A549 (cell line): ENCODE data around the gene IGF2R. TPM values are rescaled to one million over a fixed set of nuclear protein-coding genes. Genes with fewer than 3 reads are reported as not detected.

Experiments used
- ATAC-seq, 2 experiments: fragments of 200-7000 bp in 1 of 2; fragments of >200 bp in 1 of 2; cut with Nextera tagmentation in 1 of 2; cut with Tn5 transposase in 1 of 2; 3 replicates each; pipeline versions ENCODE4 v1.8.0 to v1.9.1; 2018 to 2020; ENCODE audit warnings: mild to moderate bottlenecking in 1 of 2, moderate library complexity in 1 of 2
- CTCF ChIA-PET: fragments of 300-600 bp; sonication (Branson Sonifier 250); formaldehyde crosslinking; extraction: SDS; loops from one replicate; lab custom pipeline; 2021; ENCODE audit warnings: antibody characterized with exemption, inconsistent platforms; lab: Yijun Ruan, JAX
- POLR2A ChIA-PET: fragments of 350-600 bp; formaldehyde crosslinking; extraction: SDS; loops from one replicate; lab custom pipeline; 2021; ENCODE audit warnings: antibody characterized with exemption, inconsistent platforms; lab: Yijun Ruan, JAX
- DNase-seq, 2 experiments: peaks; one replicate each; pipeline versions ENCODE4 v3.0.0 to v3.0.0-alpha.2; 2011 to 2016; ENCODE audit warnings: low read depth in 1 of 2, low spot score in 1 of 2
- FAIRE-seq: peaks from 2 replicates; lab custom pipeline; 2011; peaks lifted over from hg19 to GRCh38; lab: Jason Lieb, UNC
- H3K27ac ChIP-seq, 2 experiments: fragments of >200 bp; sonication (Bioruptor Twin); formaldehyde crosslinking; 3 replicates each; pipeline ENCODE4 v1.5.1; 2016 to 2017
- H3K4me1 ChIP-seq: fragments of >200 bp; sonication (Bioruptor Twin); formaldehyde crosslinking; 3 replicates; pipeline ENCODE4 v1.6.1; 2016
- H3K4me2 ChIP-seq: fragments of >200 bp; sonication (Bioruptor Twin); formaldehyde crosslinking; 3 replicates; pipeline ENCODE4 v1.6.1; 2016
- H3K4me3 ChIP-seq: fragments of >200 bp; sonication (Bioruptor Twin); formaldehyde crosslinking; 3 replicates; pipeline ENCODE4 v1.5.1; 2016
- H3K9me3 ChIP-seq: fragments of >200 bp; sonication (Bioruptor Twin); formaldehyde crosslinking; 3 replicates; pipeline ENCODE4 v1.6.1; 2016
- BHLHE40 ChIP-seq: IDR thresholded peaks from 2 replicates; pipeline ENCODE4 v1.6.1; 2012; ENCODE audit warnings: low read depth, low read length, inconsistent platforms
- CBX2 ChIP-seq: fragments of 200-600 bp; sonication (generic); IDR thresholded peaks from 2 replicates; pipeline ENCODE4 v1.6.1; 2016; ENCODE audit warnings: low read depth, mild to moderate bottlenecking, borderline replicate concordance
- CHD4 ChIP-seq: fragments of 200-600 bp; sonication (generic); IDR thresholded peaks from 2 replicates; pipeline ENCODE4 v1.6.1; 2016; ENCODE audit warnings: antibody characterized with exemption, mild to moderate bottlenecking, borderline replicate concordance
- CTCF ChIP-seq: fragments of >200 bp; sonication (Bioruptor Twin); formaldehyde crosslinking; IDR thresholded peaks from 3 replicates; pipeline ENCODE4 v1.5.1; 2016
- EP300 ChIP-seq, 2 experiments: fragments of >200 bp; sonication (Bioruptor Twin); formaldehyde crosslinking; IDR thresholded peaks; 2 replicates in 1 of 2; 3 replicates in 1 of 2; pipeline ENCODE4 v1.6.1; 2016 to 2017
- FOSL2 ChIP-seq, 2 experiments: fragments of 450-650 bp in 1 of 2; fragments of >200 bp in 1 of 2; sonication (Bioruptor Twin) in 1 of 2; formaldehyde crosslinking; IDR thresholded peaks; 2 replicates each; pipeline versions ENCODE4 v1.5.0 to v1.6.1; 2016 to 2020; ENCODE audit warnings: mild to moderate bottlenecking in 1 of 2, moderate library complexity in 1 of 2
- HDAC2 ChIP-seq: fragments of 200-600 bp; sonication (generic); IDR thresholded peaks from 2 replicates; pipeline ENCODE4 v1.6.1; 2016
- HOXB5 ChIP-seq: fragments of 250-450 bp; sonication (Bioruptor Pico); IDR thresholded peaks from 2 replicates; pipeline ENCODE4 v1.5.0; 2020; ENCODE audit warnings: mild to moderate bottlenecking, moderate library complexity
- JUNB ChIP-seq: fragments of >200 bp; sonication (Bioruptor Twin); formaldehyde crosslinking; IDR thresholded peaks from 2 replicates; pipeline ENCODE4 v1.6.1; 2016
- MAX ChIP-seq: IDR thresholded peaks from 2 replicates; pipeline ENCODE4 v1.6.1; 2012
- PHF8 ChIP-seq: fragments of 200-600 bp; sonication (generic); IDR thresholded peaks from 2 replicates; pipeline ENCODE4 v1.6.1; 2016; ENCODE audit warnings: low read depth, mild to moderate bottlenecking, antibody characterized with exemption, moderate library complexity, borderline replicate concordance
- RCOR1 ChIP-seq: fragments of 150-350 bp; IDR thresholded peaks from 2 replicates; pipeline ENCODE4 v1.6.1; 2014; ENCODE audit warnings: antibody characterized with exemption, low read length, low read depth
- RNF2 ChIP-seq: fragments of 200-600 bp; sonication (generic); IDR thresholded peaks from 2 replicates; pipeline ENCODE4 v1.6.1; 2016; ENCODE audit warnings: low read depth, mild to moderate bottlenecking, antibody characterized with exemption, moderate library complexity, borderline replicate concordance
- SMC3 ChIP-seq: fragments of >200 bp; sonication (Bioruptor Twin); formaldehyde crosslinking; IDR thresholded peaks from 3 replicates; pipeline ENCODE4 v1.6.1; 2018; ENCODE audit warnings: inconsistent platforms
- SREBF2 ChIP-seq: fragments of 450-650 bp; IDR thresholded peaks from 2 replicates; pipeline ENCODE4 v1.6.1; 2014; ENCODE audit warnings: mild to moderate bottlenecking, moderate library complexity
- TFCP2L1 ChIP-seq: fragments of 250-450 bp; sonication (Bioruptor Pico); IDR thresholded peaks from 2 replicates; pipeline ENCODE4 v1.5.0; 2021; ENCODE audit warnings: mild to moderate bottlenecking
- USF2 ChIP-seq: fragments of 450-650 bp; IDR thresholded peaks from 2 replicates; pipeline ENCODE4 v1.6.1; 2014; ENCODE audit warnings: antibody characterized with exemption
- ZC3H11A ChIP-seq: fragments of 450-650 bp; IDR thresholded peaks from 2 replicates; pipeline ENCODE4 v1.6.1; 2014; ENCODE audit warnings: antibody characterized with exemption, mild to moderate bottlenecking
- ZFP36 ChIP-seq: fragments of 450-650 bp; IDR thresholded peaks from 2 replicates; pipeline ENCODE4 v1.6.1; 2014; ENCODE audit warnings: borderline replicate concordance; ENCODE audit not compliant: partially characterized antibody
- WGBS: methylation state at CpG from one replicate; pipeline ENCODE4 v1.1.6; 2017; ENCODE audit errors: missing lambda C conversion rate; 5-methylcytosine and 5-hydroxymethylcytosine counted together
- polyA plus RNA-seq, 4 experiments: library from polyadenylated mRNA; depleted of rRNA in 3 of 4; stranded (reverse); fragments of >200 nt; fragmentation: RNase III in 1 of 4; extraction: RNeasy Plus Mini Kit Qiagen cat#74134 plus additional on column Dnase treatment in 1 of 4; gene quantifications; 2 replicates in 3 of 4; 3 replicates in 1 of 4; pipeline ENCODE4 v1.2.3, GENCODE V29; 2011 to 2017

The IGF2R gene
- polyA plus RNA-seq, 2 of the 4 experiments (the other 2 are of a cell fraction): 17.6 to 24.9 TPM

GRCh38 chr6:160050022-160050421 is 81.1 kb downstream of the IGF2R start:
- FAIRE-seq (no peak), DNase-seq (no peak), ATAC-seq (no peak)
- ChIA-PET CTCF (no interaction called here), POLR2A (no interaction called here)
- TF ChIP-seq HOXB5 (CRISPR knock-in tag) (no peak), CBX2 (no peak), USF2 (no peak), RCOR1 (no peak), CTCF (no peak), EP300 (IDR thresholded peaks at IDR 0.05) (no peak), HDAC2 (no peak), MAX (no peak), PHF8 (no peak), RNF2 (no peak), FOSL2 (IDR thresholded peaks at IDR 0.05) (no peak), FOSL2 (CRISPR knock-in tag; IDR thresholded peaks at IDR 0.05) (no peak), CHD4 (no peak), JUNB (no peak), ZC3H11A (no peak), TFCP2L1 (CRISPR knock-in tag) (no peak), ZFP36 (no peak), SMC3 (no peak)
- Histone ChIP-seq H3K4me1 (no peaks in the 10 kb centered on the region), H3K4me3 (no peak overlapping the region), H3K4me2 (no peak overlapping the region), H3K9me3 (no peaks in the 10 kb centered on the region), H3K27ac (no peak overlapping the region)
- WGBS: 88% methylated on average over 7 of the region's 7 CpGs

- CTCF ChIA-PET: no interaction called here
Observed at GRCh38 chr6:160051390-160051789, 82.5 kb downstream of the IGF2R start.

More at GRCh38 chr6:160051390-160051789, 82.5 kb downstream of the IGF2R start:
- H3K4me2 ChIP-seq: no peak overlapping the region
- 94% methylated on average over 2 of the region's 2 CpGs for WGBS
- H3K9me3 ChIP-seq: no peaks in the 10 kb centered on the region
- H3K4me1 ChIP-seq: no peaks in the 10 kb centered on the region
- no peak for TF ChIP-seq FOSL2 (IDR thresholded peaks at IDR 0.05)
- TF ChIP-seq FOSL2 (CRISPR knock-in tag; IDR thresholded peaks at IDR 0.05): no peak
- TF ChIP-seq MAX: no peak
- TF ChIP-seq SREBF2: no peak
- no peak for TF ChIP-seq CTCF
- no peak for TF ChIP-seq BHLHE40
- FAIRE-seq (no peak), ATAC-seq (no peak), DNase-seq (no peak)
- POLR2A ChIA-PET: no interaction called here
- no peak overlapping the region for H3K27ac ChIP-seq
- H3K4me3 ChIP-seq: no peak overlapping the region
